Measurements from ENCODE around the gene ALDH3B2. TPM values are rescaled to one million over a fixed set of nuclear protein-coding genes. Genes with fewer than 3 reads are reported as not detected.
"Not testable (repeated sequence)": the region's sequence is repeated elsewhere in the genome, so short reads cannot be mapped to it uniquely, and the experiment has no call there.

The ALDH3B2 gene
- total RNA-seq, 1 donor from 2014 or later, result 0.67 TPM

GRCh38 chr11:67639438-67639859 lies 35.0 kb downstream of the ALDH3B2 start, which contains the start of gene TBX10:
TSS of gene TBX10 (minus strand) at chr11:67639763. CDS start at chr11:67639472, 291 bp downstream.
- TF ChIP-seq, protein P1, sequence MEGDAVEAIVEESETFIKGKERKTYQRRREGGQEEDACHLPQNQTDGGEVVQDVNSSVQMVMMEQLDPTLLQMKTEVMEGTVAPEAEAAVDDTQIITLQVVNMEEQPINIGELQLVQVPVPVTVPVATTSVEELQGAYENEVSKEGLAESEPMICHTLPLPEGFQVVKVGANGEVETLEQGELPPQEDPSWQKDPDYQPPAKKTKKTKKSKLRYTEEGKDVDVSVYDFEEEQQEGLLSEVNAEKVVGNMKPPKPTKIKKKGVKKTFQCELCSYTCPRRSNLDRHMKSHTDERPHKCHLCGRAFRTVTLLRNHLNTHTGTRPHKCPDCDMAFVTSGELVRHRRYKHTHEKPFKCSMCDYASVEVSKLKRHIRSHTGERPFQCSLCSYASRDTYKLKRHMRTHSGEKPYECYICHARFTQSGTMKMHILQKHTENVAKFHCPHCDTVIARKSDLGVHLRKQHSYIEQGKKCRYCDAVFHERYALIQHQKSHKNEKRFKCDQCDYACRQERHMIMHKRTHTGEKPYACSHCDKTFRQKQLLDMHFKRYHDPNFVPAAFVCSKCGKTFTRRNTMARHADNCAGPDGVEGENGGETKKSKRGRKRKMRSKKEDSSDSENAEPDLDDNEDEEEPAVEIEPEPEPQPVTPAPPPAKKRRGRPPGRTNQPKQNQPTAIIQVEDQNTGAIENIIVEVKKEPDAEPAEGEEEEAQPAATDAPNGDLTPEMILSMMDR (IDR thresholded peaks at IDR 0.05; ENCODE audit: unreplicated experiment), result no peak
- no peak within 1 kb of the TSS for H3K4me3 Mint-ChIP-seq (ENCODE audit: low read depth)
- no peak within 1 kb of the TSS for H3K27ac Mint-ChIP-seq
- no peaks in the 10 kb centered on the region for H3K36me3 Mint-ChIP-seq (ENCODE audit: insufficient read depth)
- peaks cover 4% of the 10 kb centered on the region for H3K27me3 Mint-ChIP-seq
- DNase-seq (ENCODE audit: low spot score, unreplicated experiment), result no peak
- H3K4me1 Mint-ChIP-seq (ENCODE audit: low read depth), result no peaks in the 10 kb centered on the region
- no peaks in the 10 kb centered on the region for H3K9me3 Mint-ChIP-seq (ENCODE audit: low read depth)

DNA sequence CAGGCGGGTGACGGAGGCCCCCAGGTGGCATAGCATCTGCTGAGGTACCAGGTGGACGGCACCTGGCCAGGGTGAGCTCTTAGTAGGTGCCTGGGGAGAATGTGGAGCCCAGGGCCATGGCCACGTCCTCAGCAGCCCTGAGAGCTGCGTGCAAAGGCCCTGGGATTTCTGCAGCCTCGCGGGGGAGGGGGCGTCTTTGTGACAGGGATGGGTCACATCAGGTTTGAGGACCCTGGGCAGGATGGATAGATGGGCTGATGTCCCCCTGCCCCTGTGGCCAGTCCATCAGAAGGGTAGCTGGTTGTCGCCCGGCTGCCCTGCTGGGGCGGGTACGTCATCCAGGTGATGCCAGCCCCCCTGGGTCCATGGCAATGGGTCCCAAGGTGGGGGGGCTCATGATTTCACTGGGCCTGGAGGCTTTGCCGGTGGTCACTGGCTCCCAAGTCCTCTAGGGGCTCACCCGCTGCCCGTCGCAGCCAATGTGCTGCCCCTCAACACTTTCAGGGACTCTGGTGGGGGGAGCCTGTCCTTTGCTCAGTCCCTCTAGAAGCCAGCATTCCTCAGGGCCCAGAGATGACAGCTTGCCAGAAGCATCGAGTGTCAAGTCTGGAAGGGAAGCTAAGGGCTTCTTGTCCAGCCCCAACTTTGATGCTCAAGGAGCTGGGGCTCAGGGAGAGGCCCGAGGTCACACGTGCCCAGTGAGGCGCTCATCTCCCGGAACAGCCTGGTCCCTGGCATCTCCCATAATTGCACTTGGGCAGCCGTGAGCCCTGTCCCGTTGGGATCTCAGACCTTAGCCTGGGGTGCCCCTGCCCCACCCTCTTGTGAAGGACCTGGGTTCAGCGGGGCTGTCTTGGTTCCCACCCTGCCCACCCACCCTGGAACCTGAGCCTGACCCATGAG lies 35.6 kb downstream of the ALDH3B2 start:
- no peak overlapping the region for H3K27ac Mint-ChIP-seq
- H3K36me3 Mint-ChIP-seq (ENCODE audit: insufficient read depth), result no peaks in the 10 kb centered on the region
- TF ChIP-seq, protein P1 (IDR thresholded peaks at IDR 0.05; ENCODE audit: unreplicated experiment), result no peak

GRCh38 chr11:67637441-67637840 lies 37.0 kb downstream of the ALDH3B2 start:
- H3K27ac Mint-ChIP-seq; H3K36me3 Mint-ChIP-seq (ENCODE audit: insufficient read depth); DNase-seq (ENCODE audit: low spot score, unreplicated experiment); H3K4me1 Mint-ChIP-seq (ENCODE audit: low read depth); H3K4me3 Mint-ChIP-seq (ENCODE audit: low read depth); H3K9me3 Mint-ChIP-seq (ENCODE audit: low read depth); H3K27me3 Mint-ChIP-seq: not testable (repeated sequence)

More for the DNA sequence above, 35.6 kb downstream of the ALDH3B2 start:
- Mint-ChIP-seq H3K27me3 (peaks cover 4% of the 10 kb centered on the region), H3K9me3 (ENCODE audit: low read depth) (no peaks in the 10 kb centered on the region), H3K4me1 (ENCODE audit: low read depth) (no peaks in the 10 kb centered on the region), H3K4me3 (ENCODE audit: low read depth) (no peak overlapping the region)
- DNase-seq (ENCODE audit: low spot score, unreplicated experiment), result no peak

GRCh38 chr11:67636962-67637361 lies 37.5 kb downstream of the ALDH3B2 start:
- no peaks in the 10 kb centered on the region for H3K4me1 Mint-ChIP-seq (ENCODE audit: low read depth)
- H3K36me3 Mint-ChIP-seq (ENCODE audit: insufficient read depth), result no peaks in the 10 kb centered on the region
- no peaks in the 10 kb centered on the region for H3K9me3 Mint-ChIP-seq (ENCODE audit: low read depth)
- TF ChIP-seq, protein P1 (IDR thresholded peaks at IDR 0.05; ENCODE audit: unreplicated experiment), result no peak
- H3K27ac Mint-ChIP-seq, result no peak overlapping the region
- no peak overlapping the region for H3K4me3 Mint-ChIP-seq (ENCODE audit: low read depth)
- DNase-seq (ENCODE audit: low spot score, unreplicated experiment), result no peak
- peaks cover 4% of the 10 kb centered on the region for H3K27me3 Mint-ChIP-seq

GRCh38 chr11:67635231-67635521 lies 39.2 kb downstream of the ALDH3B2 start:
- no peak overlapping the region for H3K4me3 Mint-ChIP-seq (ENCODE audit: low read depth)
- DNase-seq (ENCODE audit: low spot score, unreplicated experiment), result no peak

More at GRCh38 chr11:67635231-67635521, 39.2 kb downstream of the ALDH3B2 start:
- Mint-ChIP-seq H3K27ac (no peak overlapping the region), H3K9me3 (ENCODE audit: low read depth) (no peaks in the 10 kb centered on the region), H3K27me3 (peaks cover 2% of the 10 kb centered on the region), H3K4me1 (ENCODE audit: low read depth) (peaks cover 7% of the 10 kb centered on the region), H3K36me3 (ENCODE audit: insufficient read depth) (no peaks in the 10 kb centered on the region)
- TF ChIP-seq, protein P1 (IDR thresholded peaks at IDR 0.05; ENCODE audit: unreplicated experiment), result no peak

Data from progenitor cell of endocrine pancreas (in vitro differentiated cells).